GM10266 (cell line): Measurements from ENCODE around the gene VDAC1.

Experiments
- DNase-seq: peaks from one replicate; pipeline ENCODE4 v3.0.0; 2012; ENCODE audit errors: extremely low spot score
- CTCF ChIP-seq: IDR thresholded peaks from 2 replicates; pipeline ENCODE4 v1.5.1; 2012; ENCODE audit warnings: mild to moderate bottlenecking, low read depth; ENCODE audit not compliant: control insufficient read depth, insufficient read depth; ENCODE audit errors: missing control alignments

The VDAC1 gene

GRCh38 chr5:133967124-133967523 is 37.7 kb downstream of the VDAC1 start:
- DNase-seq, result no peak

GRCh38 chr5:133966090-133966489 is 38.7 kb downstream of the VDAC1 start:
- no peak for TF ChIP-seq CTCF
- no peak for DNase-seq

More at GRCh38 chr5:133967124-133967523, 37.7 kb downstream of the VDAC1 start:
- no peak for TF ChIP-seq CTCF

GRCh38 chr5:133963493-133964128 is 41.2 kb downstream of the VDAC1 start:
- DNase-seq, result no peak
- TF ChIP-seq CTCF, result no peak

GRCh38 chr5:133962801-133963476 is 41.8 kb downstream of the VDAC1 start:
- TF ChIP-seq CTCF, result no peak
- no peak for DNase-seq

- no peak for TF ChIP-seq CTCF
- no peak for DNase-seq
Measured at GRCh38 chr5:133962131-133962530, 42.6 kb downstream of the VDAC1 start.

- DNase-seq, result no peak
- TF ChIP-seq CTCF, result no peak
Measured at GRCh38 chr5:133959643-133960042, 45.1 kb downstream of the VDAC1 start.

GRCh38 chr5:133957591-133957990 is 47.2 kb downstream of the VDAC1 start:
- no peak for TF ChIP-seq CTCF
- DNase-seq, result peak; percentile 35
